Liver (tissue), 9 donors: ENCODE measurements around the gene FGD1. TPM values are rescaled to one million over a fixed set of nuclear protein-coding genes. Genes with fewer than 3 reads are reported as not detected.

ENCODE experiments used
- DNase-seq: peaks from one replicate; pipeline ENCODE4 v3.0.0-alpha.2; 2017; ENCODE audit warnings: low spot score
- H3K27ac ChIP-seq, 2 donors: one replicate each; pipeline ENCODE4 v1.7.0; 2013; ENCODE audit warnings: inconsistent platforms in 2 of 2, low read length in 2 of 2, control low read depth in 1 of 2, low read depth in 1 of 2, mild to moderate bottlenecking in 1 of 2
- H3K27me3 ChIP-seq, 4 donors: one replicate each; pipeline versions ENCODE4 v1.6.1 to v1.7.0; 2013; ENCODE audit warnings: low read length in 3 of 4, inconsistent platforms in 1 of 4, mild to moderate bottlenecking in 1 of 4, moderate library complexity in 1 of 4; ENCODE audit not compliant: control insufficient read depth in 4 of 4, insufficient read depth in 4 of 4
- H3K36me3 ChIP-seq, 4 donors: one replicate each; pipeline versions ENCODE4 v1.6.1 to v1.7.0; 2013; ENCODE audit warnings: low read length in 3 of 4, mild to moderate bottlenecking in 3 of 4, low read depth in 1 of 4, moderate library complexity in 1 of 4; ENCODE audit not compliant: control insufficient read depth in 4 of 4, insufficient read depth in 3 of 4
- H3K4me1 ChIP-seq, 4 donors: one replicate each; pipeline versions ENCODE4 v1.6.1 to v1.7.0; 2013; ENCODE audit warnings: low read length in 3 of 4, mild to moderate bottlenecking in 3 of 4, moderate library complexity in 1 of 4; ENCODE audit not compliant: control insufficient read depth in 4 of 4, insufficient read depth in 4 of 4
- H3K4me3 ChIP-seq, 3 donors: one replicate each; pipeline versions ENCODE4 v1.6.1 to v1.7.0; 2013; ENCODE audit warnings: low read length in 3 of 3, control low read depth in 1 of 3, low read depth in 1 of 3, mild to moderate bottlenecking in 1 of 3
- H3K9ac ChIP-seq, 2 donors: one replicate each; pipeline ENCODE4 v1.7.0; 2013; ENCODE audit warnings: low read length in 2 of 2, mild to moderate bottlenecking in 2 of 2, moderate library complexity in 2 of 2, control low read depth in 1 of 2, low read depth in 1 of 2
- H3K9me3 ChIP-seq, 4 donors: one replicate each; pipeline versions ENCODE4 v1.6.1 to v1.7.0; 2013; ENCODE audit warnings: low read length in 3 of 4; ENCODE audit not compliant: control insufficient read depth in 4 of 4
- ATF3 ChIP-seq: IDR thresholded peaks from 2 replicates; pipeline ENCODE4 v1.6.1; 2016; ENCODE audit warnings: antibody characterized with exemption
- CTCF ChIP-seq: fragments of 150-350 bp; IDR thresholded peaks from 2 replicates; pipeline ENCODE4 v1.5.1; 2017; ENCODE audit warnings: improper control_type of control experiment, low read depth, low read length; ENCODE audit not compliant: missing input control
- FOXA1 ChIP-seq: IDR thresholded peaks from 2 replicates; pipeline ENCODE4 v1.6.1; 2016; ENCODE audit warnings: antibody characterized with exemption
- HNF4G ChIP-seq: IDR thresholded peaks from 2 replicates; pipeline ENCODE4 v1.6.1; 2016; ENCODE audit warnings: antibody characterized with exemption
- JUND ChIP-seq, 2 donors: IDR thresholded peaks; 2 replicates each; pipeline ENCODE4 v1.6.1; 2016; ENCODE audit warnings: antibody characterized with exemption in 2 of 2
- NR2F2 ChIP-seq: IDR thresholded peaks from 2 replicates; pipeline ENCODE4 v1.6.1; 2016; ENCODE audit warnings: antibody characterized with exemption
- RAD21 ChIP-seq, 2 donors: IDR thresholded peaks; 2 replicates each; pipeline ENCODE4 v1.6.1; 2016; ENCODE audit warnings: antibody characterized with exemption in 2 of 2, mild to moderate bottlenecking in 2 of 2
- REST ChIP-seq: IDR thresholded peaks from 2 replicates; pipeline ENCODE4 v1.6.1; 2016; ENCODE audit warnings: antibody characterized with exemption, mild to moderate bottlenecking
- RXRA ChIP-seq, 2 donors: IDR thresholded peaks; 2 replicates each; pipeline ENCODE4 v1.6.1; 2017 to 2018; ENCODE audit warnings: antibody characterized with exemption in 2 of 2, mild to moderate bottlenecking in 1 of 2
- YY1 ChIP-seq: IDR thresholded peaks from 2 replicates; pipeline ENCODE4 v1.6.1; 2016; ENCODE audit warnings: antibody characterized with exemption, mild to moderate bottlenecking
- ZBTB33 ChIP-seq: IDR thresholded peaks from 2 replicates; pipeline ENCODE4 v1.6.1; 2016; ENCODE audit warnings: antibody characterized with exemption
- WGBS: extraction: QIAGEN DNeasy Blood & Tissue Kit; methylation state at CpG from one replicate; pipeline ENCODE4 v1.1.7; 2013; 5-methylcytosine and 5-hydroxymethylcytosine counted together
- polyA plus RNA-seq, 2 donors: library from polyadenylated mRNA; stranded (reverse) in 1 of 2; unstranded in 1 of 2; fragments of 200-250 nt in 1 of 2; fragments of >200 nt in 1 of 2; fragmentation: Nextera tagmentation in 1 of 2; extraction: Ambion mirVana in 1 of 2; gene quantifications; one replicate each; pipeline versions ENCODE4 v1.2.1 to v1.2.3, GENCODE V29; 2013 to 2015
- total RNA-seq, 2 donors: library from RNA; depleted of rRNA; stranded (reverse); fragments of >200 nt; gene quantifications; one replicate each; pipeline ENCODE4 v1.2.3, GENCODE V29; 2014
- donor health status: healthy.
- donor health status: healthy.
- donor health status: healthy.
- donor health status: healthy.
- donor health status: healthy.

FGD1 gene
- total and polyA plus RNA-seq, 4 donors, result 0.32 to 0.89 (median 0.58) TPM

- WGBS, result 95% methylated on average over 21 of the region's 21 CpGs
- H3K36me3 ChIP-seq, result no peaks in the 10 kb centered on the region
- no peak for DNase-seq
- no peak overlapping the region for H3K9ac ChIP-seq
- TF ChIP-seq YY1 (no peak), REST (no peak), ATF3 (no peak), NR2F2 (no peak), ZBTB33 (no peak), FOXA1 (no peak), CTCF (no peak), RXRA (IDR thresholded peaks at IDR 0.05) (no peak), HNF4G (no peak), RAD21 (IDR thresholded peaks at IDR 0.05) (no peak), JUND (IDR thresholded peaks at IDR 0.05) (no peak)
- H3K9me3 ChIP-seq, result no peaks in the 10 kb centered on the region
- no peaks in the 10 kb centered on the region for H3K4me1 ChIP-seq
- no peak overlapping the region for H3K4me3 ChIP-seq
- H3K27me3 ChIP-seq, result no peaks in the 10 kb centered on the region
- no peak overlapping the region for H3K27ac ChIP-seq
These were observed 25.8 kb downstream of the FGD1 start for GRCh38 chrX:54470054-54470760.

- TF ChIP-seq ATF3, result no peak
- no peak for TF ChIP-seq RAD21 (IDR thresholded peaks at IDR 0.05)
- TF ChIP-seq JUND (IDR thresholded peaks at IDR 0.05), result no peak
- no peak for DNase-seq
- Histone ChIP-seq H3K27ac (no peak overlapping the region), H3K36me3 (no peaks in the 10 kb centered on the region), H3K9ac (no peak overlapping the region), H3K4me3 (no peak overlapping the region), H3K9me3 (no peaks in the 10 kb centered on the region), H3K27me3 (no peaks in the 10 kb centered on the region), H3K4me1 (no peaks in the 10 kb centered on the region)
- WGBS, result 72% methylated on average over 2 of the region's 2 CpGs
These were observed 43.1 kb downstream of the FGD1 start for GRCh38 chrX:54452920-54453319.
